GM19043 (cell line): ENCODE measurements around the gene ERO1B.
"Not testable (repeated sequence)": the region's sequence is repeated elsewhere in the genome, so short reads cannot be mapped to it uniquely, and the experiment has no call there.

ENCODE experiments used
- ATAC-seq: cut with Tn5 transposase; IDR thresholded peaks from one replicate; pipeline ENCODE4 v1.9.1; 2021; ENCODE audit warnings: low read depth; ENCODE audit not compliant: unreplicated experiment

The ERO1B gene

DNA sequence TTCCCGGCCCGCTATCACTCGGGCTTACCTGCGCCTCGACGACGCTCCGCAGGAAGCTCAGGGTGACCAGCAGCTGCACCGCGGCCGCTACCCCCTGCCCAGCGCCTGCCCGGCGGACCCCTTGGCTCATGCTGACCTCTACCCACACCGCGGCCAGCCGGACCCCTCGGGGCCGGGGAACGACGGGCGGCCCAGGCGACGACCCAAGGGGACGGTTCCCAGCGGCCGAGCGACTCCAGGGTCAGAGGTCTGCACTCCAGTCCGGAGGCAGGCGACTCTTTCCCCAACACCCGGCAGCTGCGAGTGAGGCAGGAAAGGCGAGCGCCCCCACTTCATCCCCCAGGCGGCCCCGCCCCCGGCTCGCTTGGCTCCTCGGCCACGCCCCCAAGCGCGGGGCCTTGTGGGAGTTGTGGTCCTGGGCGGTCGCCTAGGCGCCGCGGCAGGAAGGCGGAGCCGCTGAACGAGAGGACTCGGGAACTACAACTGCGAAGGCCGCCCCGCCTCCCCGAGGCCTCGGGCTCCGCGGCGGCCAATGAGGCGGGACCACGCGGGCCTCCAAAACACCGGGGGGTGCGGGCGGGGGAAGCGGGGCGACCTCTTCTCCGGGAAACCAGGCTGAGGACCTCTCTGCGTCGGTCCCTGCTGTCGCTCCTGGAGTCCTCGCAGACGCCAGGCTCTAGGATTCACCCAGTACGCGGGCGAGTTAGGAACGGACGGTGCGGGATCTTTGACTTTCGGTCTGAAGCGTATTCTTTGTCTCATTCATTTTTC, at the start of gene ERO1B:
Gene ERO1B (minus strand): TSS at position 305 of the 771 bp plus-strand sequence. CDS start 175 bp downstream, at position 130.
- ATAC-seq: peak; percentile 69

DNA sequence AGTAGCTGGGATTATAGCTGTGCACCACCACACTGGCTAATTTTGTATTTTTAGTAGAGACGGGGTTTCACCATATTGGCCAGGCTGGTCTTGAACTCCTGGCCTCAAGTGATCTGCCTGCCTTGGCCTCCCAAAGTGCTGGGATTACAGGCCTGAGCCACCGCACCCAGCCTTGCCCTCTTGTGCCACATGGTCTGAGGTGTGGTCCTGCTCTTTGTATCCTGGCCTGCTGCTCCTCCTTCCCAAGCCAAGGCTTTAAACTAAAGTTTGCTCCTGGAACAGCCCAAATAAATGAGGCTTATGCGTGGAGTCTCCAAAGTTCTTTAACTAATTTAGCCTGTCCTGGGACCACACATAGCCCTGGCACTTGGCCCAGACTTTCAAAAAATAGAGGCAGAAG, 49.7 kb upstream of the ERO1B start:
- not testable (repeated sequence) for ATAC-seq

DNA sequence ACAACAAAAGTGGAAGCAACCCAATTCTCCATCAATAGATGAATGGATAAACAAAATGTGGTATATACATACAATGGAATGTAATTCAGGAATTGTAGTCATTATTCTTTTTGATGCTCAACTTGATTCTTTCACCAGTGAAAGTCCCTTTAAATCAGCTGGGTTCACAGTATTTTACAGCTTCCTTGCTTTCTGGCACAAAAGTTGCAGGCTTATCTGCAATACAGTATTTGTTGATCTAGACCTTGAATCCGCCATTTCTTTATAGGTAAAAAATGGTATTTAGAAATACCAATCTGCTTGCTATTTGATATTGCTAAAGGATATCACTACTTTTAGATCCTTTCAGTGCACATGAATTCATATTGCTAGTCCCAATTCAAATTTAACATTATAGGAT, 44.7 kb upstream of the ERO1B start:
- ATAC-seq: no peak

- ATAC-seq: no peak
Measured at GRCh38 chr1:236325567-236325966, 43.8 kb upstream of the ERO1B start.

GRCh38 chr1:236323819-236324411, 42.2 kb upstream of the ERO1B start:
- ATAC-seq: no peak

DNA sequence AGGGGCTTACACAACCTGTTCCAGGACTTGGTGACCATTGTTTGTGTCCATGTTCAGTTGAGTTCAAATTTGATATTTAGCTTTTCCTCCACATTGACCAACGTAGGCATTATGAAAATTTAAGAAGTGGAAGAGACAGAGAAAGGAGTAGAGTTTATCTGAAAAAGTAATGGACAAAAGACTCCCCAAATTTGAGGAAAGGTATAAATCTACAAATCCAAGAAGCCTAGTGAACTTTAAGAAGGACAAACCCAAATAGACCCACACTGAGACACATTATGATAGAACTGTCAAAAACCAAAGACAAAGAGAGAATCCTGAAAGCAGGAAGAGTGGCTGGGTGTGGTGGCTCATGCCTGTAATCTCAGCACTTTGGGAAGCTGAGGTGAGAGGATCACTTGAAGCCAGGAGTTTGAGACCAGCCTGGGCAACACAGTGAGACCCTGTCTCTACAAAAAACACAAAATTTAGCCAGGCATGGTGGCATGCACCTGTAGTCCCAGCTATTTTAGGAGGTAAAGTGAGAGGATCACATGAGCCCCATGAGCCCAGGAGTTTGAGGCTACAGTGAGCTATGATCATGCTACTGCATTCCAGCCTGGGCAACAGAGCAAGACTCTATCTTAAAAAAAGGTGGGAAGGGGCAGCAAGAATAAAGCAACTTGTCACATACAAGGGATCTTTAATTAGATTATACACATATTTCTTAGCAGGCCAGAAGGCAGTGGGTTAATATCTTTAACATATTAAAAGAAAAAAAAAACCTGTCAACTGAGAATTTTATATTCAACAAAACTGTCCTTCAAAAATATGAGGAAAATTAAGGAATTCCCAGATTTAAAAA, 41.0 kb upstream of the ERO1B start:
- no peak for ATAC-seq

DNA sequence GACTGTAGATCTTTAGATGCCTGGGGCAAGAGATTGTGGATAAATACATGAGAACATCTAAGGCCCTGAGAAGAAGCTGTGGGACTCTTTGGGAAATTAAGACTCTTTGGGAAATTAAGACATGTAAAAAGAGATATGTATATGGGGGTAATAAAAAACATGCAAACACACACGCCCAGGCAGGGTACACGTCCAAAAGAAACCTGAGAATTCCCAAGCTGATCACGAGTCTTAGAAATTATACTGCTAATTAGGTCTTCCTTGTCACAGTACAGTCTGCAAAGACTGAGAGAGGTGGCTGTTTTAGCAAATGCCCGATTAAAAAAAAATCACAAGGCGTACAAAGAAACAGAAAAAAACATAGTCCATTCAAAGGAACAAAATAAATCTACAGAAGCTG, 39.3 kb upstream of the ERO1B start:
- ATAC-seq: no peak

- ATAC-seq: no peak
Measured at GRCh38 chr1:236320671-236321070, 38.9 kb upstream of the ERO1B start.

GRCh38 chr1:236320214-236320613, 38.5 kb upstream of the ERO1B start:
- no peak for ATAC-seq

GRCh38 chr1:236316437-236316836, 34.7 kb upstream of the ERO1B start:
- ATAC-seq: no peak

DNA sequence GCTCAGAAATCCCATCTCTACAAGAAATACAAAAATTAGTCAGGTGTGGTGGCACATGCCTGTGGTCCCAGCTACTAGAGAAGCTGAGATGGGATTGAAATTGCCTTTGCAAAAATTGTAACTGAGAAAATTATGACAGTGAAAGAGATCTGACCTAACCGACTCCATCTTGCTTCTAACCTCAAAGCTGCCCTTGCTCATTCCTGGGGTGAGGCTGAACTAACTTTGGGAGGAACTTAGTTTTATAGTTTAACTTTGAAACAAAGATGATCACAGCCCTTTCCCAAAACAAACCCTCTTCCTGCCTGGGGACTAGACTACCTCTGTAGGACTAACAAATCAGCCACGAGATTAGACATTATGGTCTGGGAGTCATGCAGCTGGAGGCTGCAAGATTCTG, 33.8 kb upstream of the ERO1B start:
- no peak for ATAC-seq

DNA sequence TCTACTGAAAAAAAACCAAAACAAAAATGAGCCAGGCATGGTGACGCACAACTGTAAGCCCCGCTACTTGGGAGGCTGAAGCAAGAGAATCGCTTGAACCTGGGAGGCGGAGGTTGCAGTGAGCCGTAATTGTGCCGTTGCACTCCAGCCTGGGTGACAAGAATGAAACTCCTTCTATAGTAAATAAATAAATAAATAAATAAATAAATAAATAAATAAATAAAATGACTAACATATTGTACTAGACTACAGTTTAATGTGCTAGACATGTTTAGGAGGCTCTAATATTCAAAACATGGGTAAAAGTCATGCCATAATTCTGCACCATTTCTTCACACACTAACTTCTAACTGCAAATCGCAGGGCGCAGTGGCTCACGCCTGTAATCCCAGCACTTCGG, 33.3 kb upstream of the ERO1B start:
- no peak for ATAC-seq

GRCh38 chr1:236314050-236314449, 32.3 kb upstream of the ERO1B start:
- ATAC-seq: not testable (repeated sequence)

DNA sequence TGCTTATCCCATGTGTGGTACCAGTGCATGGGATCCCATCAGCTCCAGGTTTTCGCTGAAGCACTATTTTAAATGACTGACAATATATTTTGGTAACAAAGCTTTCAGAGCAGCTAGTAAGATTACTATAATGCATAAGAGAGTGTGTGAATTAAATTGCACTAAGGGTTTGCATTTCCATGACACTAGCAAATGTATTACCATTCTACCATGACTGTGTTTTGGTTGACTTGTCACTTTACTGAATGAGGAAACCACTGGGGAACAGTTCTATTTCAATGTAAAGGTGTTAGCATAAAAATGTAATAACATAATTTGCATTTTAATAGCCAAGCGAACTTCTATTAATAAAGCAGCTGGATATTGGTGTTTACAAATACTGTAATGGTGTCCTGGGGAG, 31.7 kb upstream of the ERO1B start:
- no peak for ATAC-seq

GRCh38 chr1:236311040-236311439, 29.3 kb upstream of the ERO1B start:
- no peak for ATAC-seq

GRCh38 chr1:236308827-236309226, 27.1 kb upstream of the ERO1B start:
- no peak for ATAC-seq

DNA sequence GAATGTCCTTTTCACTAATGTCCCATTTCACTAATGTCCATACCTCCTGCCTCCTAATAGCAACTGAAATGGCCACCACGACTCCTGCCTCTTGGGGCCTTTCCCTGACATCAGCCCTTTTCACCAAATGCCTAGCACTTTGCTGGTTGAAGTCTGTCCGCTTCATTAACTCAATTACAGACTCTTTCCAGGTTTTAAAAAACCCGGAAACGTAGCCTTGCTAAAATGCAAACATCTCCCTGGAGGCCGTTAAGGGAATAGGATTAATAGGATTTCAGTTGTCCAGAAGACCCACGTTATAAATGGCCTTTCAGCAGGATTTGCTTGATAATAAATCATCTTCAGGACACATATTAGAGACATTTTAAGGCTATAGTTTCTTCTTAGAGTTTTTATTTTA, 25.7 kb upstream of the ERO1B start:
- ATAC-seq: no peak

GRCh38 chr1:236304682-236305081, 22.9 kb upstream of the ERO1B start:
- no peak for ATAC-seq

DNA sequence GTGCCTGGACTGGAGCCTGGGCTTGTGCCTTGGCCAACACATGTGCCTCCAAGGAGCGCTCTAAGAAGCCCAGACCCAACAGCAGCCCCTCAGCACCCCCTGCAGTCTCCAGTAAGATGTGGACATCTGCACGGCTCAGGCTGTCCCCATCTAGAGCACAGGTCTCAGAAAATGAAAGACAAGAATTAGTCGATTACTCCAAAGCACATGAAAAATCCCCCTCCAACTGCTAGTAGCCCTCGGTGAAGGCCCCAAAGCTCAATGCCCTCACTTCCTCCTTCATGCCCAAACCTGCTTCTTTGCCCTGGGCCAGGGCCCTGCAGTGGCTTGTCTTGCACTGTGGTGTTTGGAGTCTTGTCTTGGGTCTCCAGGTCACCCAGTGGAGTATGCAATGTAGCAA, 21.9 kb upstream of the ERO1B start:
- peak; percentile 63 for ATAC-seq

- no peak for ATAC-seq
Measured at GRCh38 chr1:236302941-236303340, 21.2 kb upstream of the ERO1B start.

DNA sequence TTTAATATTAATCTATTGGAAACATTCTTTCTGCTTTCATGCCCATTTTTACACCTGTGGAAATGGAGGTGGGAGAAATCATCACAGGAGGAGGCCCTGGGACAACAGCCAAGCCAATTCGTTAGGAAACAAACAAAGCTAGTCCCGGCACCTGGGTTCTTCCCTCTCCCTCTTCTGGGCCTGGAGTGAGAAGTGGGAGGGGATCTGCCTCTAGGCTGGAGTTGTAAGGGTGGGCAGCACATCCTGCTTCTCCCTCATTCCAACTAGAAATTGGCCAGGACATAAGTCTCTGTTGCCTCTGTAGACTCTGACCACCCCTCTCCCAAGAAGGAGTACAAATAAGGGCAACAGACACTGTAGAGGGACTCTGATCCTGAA, 20.2 kb upstream of the ERO1B start:
- no peak for ATAC-seq
